Inflammatory macrophage treated with lipopolysaccharide for 4 hours (primary cell): ENCODE measurements around the gene MED12L.
"Not testable (repeated sequence)": the region's sequence is repeated elsewhere in the genome, so short reads cannot be mapped to it uniquely, and the experiment has no call there.

ENCODE experiments used
- DNase-seq: peaks from one replicate; pipeline ENCODE4 v3.0.0-alpha.2; 2020

MED12L gene

GRCh38 chr3:151085227-151085888 is at the start of gene MED12L:
Gene MED12L, plus strand, starts transcription at chr3:151085664. Its CDS starts 1,263 bp downstream, at chr3:151086927.
- DNase-seq = peak; percentile 61

GRCh38 chr3:151037746-151038477 is 47.6 kb upstream of the MED12L start:
- DNase-seq = no peak

GRCh38 chr3:151044706-151045105 is 40.8 kb upstream of the MED12L start:
- DNase-seq = no peak

- no peak for DNase-seq
These were observed 37.8 kb upstream of the MED12L start for GRCh38 chr3:151047636-151048035.

- DNase-seq = no peak
These were observed 33.9 kb upstream of the MED12L start for GRCh38 chr3:151051533-151051932.

- DNase-seq = no peak
These were observed 33.1 kb upstream of the MED12L start for GRCh38 chr3:151052346-151052745.

- DNase-seq = no peak
These were observed 32.7 kb upstream of the MED12L start for GRCh38 chr3:151052756-151053155.

- no peak for DNase-seq
These were observed 26.7 kb upstream of the MED12L start for GRCh38 chr3:151058740-151059139.

- DNase-seq = no peak
These were observed 22.9 kb upstream of the MED12L start for GRCh38 chr3:151062611-151063010.

- peak; percentile 5 for DNase-seq
These were observed 18.3 kb upstream of the MED12L start for GRCh38 chr3:151067158-151067557.

- DNase-seq = not testable (repeated sequence)
These were observed 12.6 kb upstream of the MED12L start for GRCh38 chr3:151072842-151073241.

GRCh38 chr3:151074256-151074655 is 11.2 kb upstream of the MED12L start:
- no peak for DNase-seq

- no peak for DNase-seq
These were observed 9.4 kb upstream of the MED12L start for GRCh38 chr3:151075869-151076562.

- DNase-seq = no peak
These were observed 8.8 kb upstream of the MED12L start for GRCh38 chr3:151076626-151077025.

GRCh38 chr3:151081082-151081481 is 4.4 kb upstream of the MED12L start:
- not testable (repeated sequence) for DNase-seq

GRCh38 chr3:151082880-151083838 is 2.3 kb upstream of the MED12L start:
- no peak for DNase-seq

- no peak for DNase-seq
These were observed 604 bp upstream of the MED12L start for GRCh38 chr3:151084893-151085226.

GRCh38 chr3:151085889-151086483 is 522 bp downstream of the MED12L start:
- DNase-seq = no peak

GRCh38 chr3:151086484-151087456 is 1.3 kb downstream of the MED12L start:
- peak; percentile 66 for DNase-seq

GRCh38 chr3:151087648-151088047 is 2.2 kb downstream of the MED12L start:
- no peak for DNase-seq

GRCh38 chr3:151091685-151092345 is 6.4 kb downstream of the MED12L start:
- DNase-seq = no peak
